Measurements from ENCODE around the gene RHOH.

The RHOH gene

DNA sequence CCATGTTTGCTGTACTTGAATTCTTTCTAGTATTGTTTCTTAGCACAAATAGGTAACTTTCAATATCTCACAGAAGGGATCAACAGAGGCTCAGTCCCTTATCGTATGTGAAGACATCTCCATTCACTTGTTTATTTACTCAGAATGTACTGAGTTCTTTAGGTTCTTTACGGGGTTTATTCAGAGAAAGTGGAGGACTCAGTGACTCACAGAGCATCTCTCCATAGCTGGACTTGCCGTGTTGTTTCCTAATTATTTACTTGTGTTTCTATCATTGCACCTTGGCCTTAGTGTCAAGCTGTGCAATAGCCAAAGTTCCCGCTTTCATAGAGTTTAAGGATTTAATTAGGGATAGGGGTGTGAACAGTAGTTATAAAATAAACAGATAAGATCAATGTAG, 57.1 kb downstream of the RHOH start:
- DNase-seq (ENCODE audit: insufficient read length, low spot score) (no peak), FAIRE-seq (no peak)
- TF ChIP-seq PAX5 (IDR thresholded peaks at IDR 0.05; ENCODE audit: insufficient read depth, low read length, severe bottlenecking) (no peak), POLR2A (IDR thresholded peaks at IDR 0.05; ENCODE audit: low read depth, low read length) (no peak), POLR2AphosphoS5 (IDR thresholded peaks at IDR 0.05; ENCODE audit: low read depth, low read length) (no peak), POU2F2 (IDR thresholded peaks at IDR 0.05; ENCODE audit: low read depth, low read length) (no peak), SPI1 (IDR thresholded peaks at IDR 0.05; ENCODE audit: low read depth, low read length) (no peak), TAF1 (IDR thresholded peaks at IDR 0.05; ENCODE audit: low read depth, low read length) (no peak)

DNA sequence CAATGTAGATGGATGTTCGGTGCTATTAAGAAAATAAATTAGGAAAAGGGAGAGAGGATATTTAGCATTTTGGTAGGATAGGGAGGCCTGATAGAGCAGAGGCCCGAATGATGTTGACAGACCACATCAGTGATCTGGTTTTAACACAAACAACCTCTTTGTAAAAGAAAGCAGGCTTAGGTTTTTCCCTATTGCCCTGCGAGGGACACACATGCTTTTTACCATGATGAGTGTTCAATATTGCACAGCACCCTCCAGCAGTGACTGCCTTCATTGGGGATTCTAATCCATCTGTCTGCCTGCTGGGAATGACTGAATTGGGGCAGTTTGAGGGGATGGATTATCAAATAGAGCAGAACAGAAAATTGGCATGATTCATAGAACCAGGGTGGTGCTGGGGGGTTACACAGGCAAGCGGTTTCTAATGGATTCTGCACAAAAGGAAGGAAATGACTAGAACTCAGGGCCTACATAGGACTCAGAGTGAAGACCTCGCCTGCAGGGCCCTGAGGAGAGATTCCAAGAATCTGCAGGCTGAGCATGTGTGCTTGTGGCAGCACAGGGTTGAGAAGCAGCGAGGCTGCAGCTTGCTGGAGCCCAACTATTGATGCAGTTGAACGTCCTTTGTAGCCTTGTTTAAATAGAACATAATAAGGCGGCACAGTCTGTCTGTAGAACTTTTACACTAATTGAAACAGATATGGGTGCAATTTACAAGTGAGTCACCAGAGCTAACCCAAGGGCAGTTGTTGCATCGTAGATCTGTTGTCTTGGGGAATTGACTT, 58.0 kb downstream of the RHOH start:
- TF ChIP-seq POU2F2 (IDR thresholded peaks at IDR 0.05; ENCODE audit: low read depth, low read length), result no peak
- no peak for TF ChIP-seq POLR2AphosphoS5 (IDR thresholded peaks at IDR 0.05; ENCODE audit: low read depth, low read length)
- no peak for TF ChIP-seq POLR2A (IDR thresholded peaks at IDR 0.05; ENCODE audit: low read depth, low read length)
- no peak for TF ChIP-seq SPI1 (IDR thresholded peaks at IDR 0.05; ENCODE audit: low read depth, low read length)
- no peak for TF ChIP-seq TAF1 (IDR thresholded peaks at IDR 0.05; ENCODE audit: low read depth, low read length)
- no peak for DNase-seq (ENCODE audit: insufficient read length, low spot score)
- no peak for FAIRE-seq

GRCh38 chr4:40255393-40256281, 58.8 kb downstream of the RHOH start:
- FAIRE-seq, result no peak
- TF ChIP-seq PAX5 (IDR thresholded peaks at IDR 0.05; ENCODE audit: insufficient read depth, low read length, severe bottlenecking), result no peak
- no peak for TF ChIP-seq POLR2A (IDR thresholded peaks at IDR 0.05; ENCODE audit: low read depth, low read length)
- no peak for TF ChIP-seq POLR2AphosphoS5 (IDR thresholded peaks at IDR 0.05; ENCODE audit: low read depth, low read length)
- TF ChIP-seq SPI1 (IDR thresholded peaks at IDR 0.05; ENCODE audit: low read depth, low read length), result no peak
- no peak for TF ChIP-seq POU2F2 (IDR thresholded peaks at IDR 0.05; ENCODE audit: low read depth, low read length)
- no peak for TF ChIP-seq TAF1 (IDR thresholded peaks at IDR 0.05; ENCODE audit: low read depth, low read length)
- DNase-seq (ENCODE audit: insufficient read length, low spot score), result no peak

- no peak for DNase-seq (ENCODE audit: insufficient read length, low spot score)
- FAIRE-seq, result no peak
Observed at GRCh38 chr4:40256329-40256728, 59.5 kb downstream of the RHOH start.

GRCh38 chr4:40256817-40257216, 60.0 kb downstream of the RHOH start:
- DNase-seq (ENCODE audit: insufficient read length, low spot score), result no peak

More at GRCh38 chr4:40256329-40256728, 59.5 kb downstream of the RHOH start:
- no peak for TF ChIP-seq TAF1 (IDR thresholded peaks at IDR 0.05; ENCODE audit: low read depth, low read length)
- TF ChIP-seq SPI1 (IDR thresholded peaks at IDR 0.05; ENCODE audit: low read depth, low read length), result no peak
- TF ChIP-seq PAX5 (IDR thresholded peaks at IDR 0.05; ENCODE audit: insufficient read depth, low read length, severe bottlenecking), result no peak
- TF ChIP-seq POU2F2 (IDR thresholded peaks at IDR 0.05; ENCODE audit: low read depth, low read length), result no peak
- TF ChIP-seq POLR2AphosphoS5 (IDR thresholded peaks at IDR 0.05; ENCODE audit: low read depth, low read length), result no peak
- TF ChIP-seq POLR2A (IDR thresholded peaks at IDR 0.05; ENCODE audit: low read depth, low read length), result no peak

GRCh38 chr4:40258627-40259026, 61.8 kb downstream of the RHOH start:
- DNase-seq (ENCODE audit: insufficient read length, low spot score) (no peak), FAIRE-seq (no peak)
- TF ChIP-seq POU2F2 (IDR thresholded peaks at IDR 0.05; ENCODE audit: low read depth, low read length) (no peak), POLR2AphosphoS5 (IDR thresholded peaks at IDR 0.05; ENCODE audit: low read depth, low read length) (no peak), PAX5 (IDR thresholded peaks at IDR 0.05; ENCODE audit: insufficient read depth, low read length, severe bottlenecking) (no peak), POLR2A (IDR thresholded peaks at IDR 0.05; ENCODE audit: low read depth, low read length) (no peak), TAF1 (IDR thresholded peaks at IDR 0.05; ENCODE audit: low read depth, low read length) (no peak), SPI1 (IDR thresholded peaks at IDR 0.05; ENCODE audit: low read depth, low read length) (no peak)

More at GRCh38 chr4:40256817-40257216, 60.0 kb downstream of the RHOH start:
- TF ChIP-seq SPI1 (IDR thresholded peaks at IDR 0.05; ENCODE audit: low read depth, low read length), result no peak
- no peak for TF ChIP-seq PAX5 (IDR thresholded peaks at IDR 0.05; ENCODE audit: insufficient read depth, low read length, severe bottlenecking)
- no peak for TF ChIP-seq POLR2A (IDR thresholded peaks at IDR 0.05; ENCODE audit: low read depth, low read length)
- no peak for TF ChIP-seq TAF1 (IDR thresholded peaks at IDR 0.05; ENCODE audit: low read depth, low read length)
- no peak for TF ChIP-seq POU2F2 (IDR thresholded peaks at IDR 0.05; ENCODE audit: low read depth, low read length)
- TF ChIP-seq POLR2AphosphoS5 (IDR thresholded peaks at IDR 0.05; ENCODE audit: low read depth, low read length), result no peak
- FAIRE-seq, result no peak

DNA sequence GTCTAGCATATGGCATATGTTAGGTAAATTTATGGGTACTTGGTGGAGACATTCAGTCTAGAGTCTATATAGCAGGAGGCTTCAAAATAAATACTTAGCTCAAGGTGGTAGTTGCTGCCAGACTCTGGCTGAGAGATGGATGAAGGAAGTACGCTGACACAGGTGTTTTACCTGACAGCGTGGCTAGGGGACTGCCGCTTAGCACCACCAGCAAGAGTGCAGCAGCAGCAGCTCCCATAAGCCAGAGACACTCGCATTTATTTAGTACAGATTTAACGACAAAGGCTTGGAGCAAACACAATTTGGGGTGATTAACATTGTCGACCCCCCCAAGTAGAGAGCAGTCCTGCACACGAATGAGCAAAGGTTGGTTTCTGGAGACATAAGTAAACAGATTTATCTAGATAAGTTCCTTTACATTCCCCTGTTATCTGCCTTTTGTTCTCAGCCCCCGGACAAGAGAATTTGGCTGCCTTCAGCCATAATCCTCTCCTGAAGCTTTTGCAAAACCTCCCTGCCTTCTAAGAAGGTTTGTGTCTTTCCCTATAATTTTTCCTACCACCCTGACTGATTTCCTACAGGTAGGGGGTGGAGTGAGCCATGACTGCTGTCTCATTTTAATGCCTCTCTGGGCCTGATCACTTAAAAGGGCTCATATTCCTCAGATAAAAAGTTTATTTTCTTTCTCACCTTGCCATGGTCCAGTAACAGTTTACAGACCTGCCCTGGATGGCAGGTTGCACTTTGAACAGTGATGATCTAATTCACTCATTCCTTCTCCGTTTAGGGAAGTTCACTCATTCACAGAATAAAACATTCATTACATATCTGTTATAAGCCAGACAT, 64.6 kb downstream of the RHOH start:
- no peak for FAIRE-seq
- DNase-seq (ENCODE audit: insufficient read length, low spot score), result no peak
- no peak for TF ChIP-seq TAF1 (IDR thresholded peaks at IDR 0.05; ENCODE audit: low read depth, low read length)
- TF ChIP-seq POLR2AphosphoS5 (IDR thresholded peaks at IDR 0.05; ENCODE audit: low read depth, low read length), result no peak
- TF ChIP-seq POU2F2 (IDR thresholded peaks at IDR 0.05; ENCODE audit: low read depth, low read length), result no peak
- no peak for TF ChIP-seq POLR2A (IDR thresholded peaks at IDR 0.05; ENCODE audit: low read depth, low read length)
- no peak for TF ChIP-seq PAX5 (IDR thresholded peaks at IDR 0.05; ENCODE audit: insufficient read depth, low read length, severe bottlenecking)
- no peak for TF ChIP-seq SPI1 (IDR thresholded peaks at IDR 0.05; ENCODE audit: low read depth, low read length)

DNA sequence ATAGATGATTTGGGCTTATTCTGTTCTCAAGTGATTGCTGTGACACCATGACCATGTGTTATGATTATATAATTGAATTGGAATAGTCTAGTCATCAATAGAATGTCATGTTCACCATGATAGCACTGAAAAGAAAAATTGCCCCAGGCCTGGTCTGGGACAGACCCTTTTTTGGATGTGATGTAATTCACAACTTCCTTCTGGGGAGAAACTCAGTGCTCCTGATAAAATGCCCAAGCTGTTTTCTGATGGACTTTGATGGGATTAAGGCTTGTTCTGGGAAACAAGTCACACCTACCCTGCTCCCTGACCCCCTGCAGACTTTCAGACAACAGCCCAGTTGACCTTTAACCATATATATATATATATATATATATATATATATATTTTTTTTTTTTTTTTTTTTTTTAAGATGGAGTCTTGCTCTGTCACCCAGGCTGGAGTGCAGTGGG, 65.3 kb downstream of the RHOH start:
- FAIRE-seq (no peak), DNase-seq (ENCODE audit: insufficient read length, low spot score) (no peak)
- TF ChIP-seq POLR2AphosphoS5 (IDR thresholded peaks at IDR 0.05; ENCODE audit: low read depth, low read length), result no peak
- no peak for TF ChIP-seq POU2F2 (IDR thresholded peaks at IDR 0.05; ENCODE audit: low read depth, low read length)

Data from GM12891 (cell line).